BJ (cell line): ENCODE results near the gene DLG2. TPM values are rescaled to one million over a fixed set of nuclear protein-coding genes. Genes with fewer than 3 reads are reported as not detected.

ENCODE experiments used
- CTCF ChIA-PET: fragments of 350-600 bp; formaldehyde crosslinking; extraction: SDS; loops from one replicate; lab custom pipeline; 2021; ENCODE audit warnings: antibody characterized with exemption, inconsistent platforms; lab: Yijun Ruan, JAX
- POLR2A ChIA-PET: fragments of 300-600 bp; sonication (Branson Sonifier 250); formaldehyde crosslinking; extraction: SDS; loops from one replicate; lab custom pipeline; 2021; ENCODE audit warnings: antibody characterized with exemption; lab: Charles Lee
- DNase-seq: peaks from one replicate; pipeline ENCODE4 v3.0.0-alpha.2; 2011; ENCODE audit warnings: low read depth
- H3K27me3 ChIP-seq: 2 replicates; pipeline ENCODE4 v1.6.0; 2011; ENCODE audit warnings: low read length; ENCODE audit not compliant: control insufficient read depth, insufficient read depth
- H3K36me3 ChIP-seq: 2 replicates; pipeline ENCODE4 v1.5.1; 2011; ENCODE audit warnings: low read length; ENCODE audit not compliant: control insufficient read depth, insufficient read depth
- H3K4me3 ChIP-seq: 2 replicates; pipeline ENCODE4 v1.5.1; 2011; ENCODE audit warnings: low read depth, mild to moderate bottlenecking, control low read depth, low read length
- CTCF ChIP-seq: IDR thresholded peaks from 2 replicates; pipeline ENCODE4 v1.5.1; 2011; ENCODE audit warnings: low read depth, mild to moderate bottlenecking, control low read depth, inconsistent platforms, low read length, moderate library complexity; ENCODE audit not compliant: insufficient read depth
- polyA plus RNA-seq: library from polyadenylated mRNA; depleted of rRNA; stranded (reverse); fragments of >200 nt; gene quantifications from 2 replicates; pipeline ENCODE4 v1.2.3, GENCODE V29; 2011

The DLG2 gene
- polyA plus RNA-seq, 1 experiment = 0.28 TPM

DNA sequence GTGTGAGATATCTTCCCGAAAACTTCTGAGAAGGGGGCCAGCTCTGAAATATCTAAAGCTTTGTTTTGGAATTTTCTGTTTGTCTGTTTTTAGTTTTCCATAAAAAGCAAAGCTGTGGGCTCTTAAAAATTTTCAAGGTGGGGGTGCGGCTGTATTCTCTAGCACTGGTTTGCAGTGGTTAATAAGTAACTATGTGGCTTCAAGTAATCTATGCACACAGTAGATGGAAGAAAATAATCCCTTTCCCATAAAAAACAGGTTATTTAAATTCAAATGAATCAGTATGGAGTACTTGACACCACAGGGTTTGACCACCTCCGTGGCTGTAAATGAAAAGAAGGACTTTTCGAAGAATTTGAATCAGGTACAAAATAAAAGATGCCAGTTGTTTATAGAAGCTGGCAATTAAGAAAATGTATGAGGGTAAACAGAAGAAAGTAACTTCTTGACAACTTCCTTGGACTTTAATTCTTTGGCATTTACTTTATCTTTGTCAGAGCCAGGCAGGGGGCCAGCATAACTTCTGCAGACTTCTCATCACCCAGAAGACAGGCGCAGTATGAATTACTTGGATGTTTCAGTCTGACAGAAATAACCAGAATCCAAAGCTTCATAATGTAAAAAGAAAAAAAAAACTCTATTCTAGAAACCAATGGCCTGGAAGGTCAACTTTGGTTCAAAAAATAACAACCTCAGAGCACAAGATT, 981.0 kb downstream of the DLG2 start:
- no peak for DNase-seq
- no peak for TF ChIP-seq CTCF
- ChIA-PET CTCF (no interaction called here), POLR2A (no interaction called here)
- no peaks in the 10 kb centered on the region for H3K36me3 ChIP-seq
- H3K4me3 ChIP-seq = no peak overlapping the region
- H3K27me3 ChIP-seq = no peaks in the 10 kb centered on the region

DNA sequence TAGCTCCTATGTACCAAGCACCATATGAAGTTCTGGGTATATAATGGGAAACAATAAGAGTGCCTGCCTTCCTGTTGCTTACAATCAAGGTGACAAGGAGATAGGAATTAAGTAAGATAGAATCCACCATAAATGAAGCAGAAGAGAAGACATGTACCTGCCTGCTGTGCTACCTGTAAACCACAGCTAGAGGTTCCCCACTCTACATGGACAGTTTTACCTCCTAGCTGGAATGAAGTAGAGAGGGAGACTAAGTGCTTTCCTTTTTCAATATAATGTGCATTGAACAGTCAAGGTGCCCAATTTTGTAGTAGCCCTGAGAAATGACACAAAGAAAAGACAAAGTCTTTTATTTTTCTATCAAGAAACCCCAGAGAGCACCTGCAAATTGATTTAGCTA, 984.6 kb downstream of the DLG2 start:
- no peaks in the 10 kb centered on the region for H3K27me3 ChIP-seq
- ChIA-PET CTCF (interaction anchor here (0.6 to 1.9 kb wide), 2 partner anchors 11 to 907 kb away, joined by 3 read pairs; no protein-coding TSS in a partner anchor), POLR2A (no interaction called here)
- TF ChIP-seq CTCF = no peak
- DNase-seq = no peak
- H3K36me3 ChIP-seq = no peaks in the 10 kb centered on the region
- H3K4me3 ChIP-seq = no peak overlapping the region

DNA sequence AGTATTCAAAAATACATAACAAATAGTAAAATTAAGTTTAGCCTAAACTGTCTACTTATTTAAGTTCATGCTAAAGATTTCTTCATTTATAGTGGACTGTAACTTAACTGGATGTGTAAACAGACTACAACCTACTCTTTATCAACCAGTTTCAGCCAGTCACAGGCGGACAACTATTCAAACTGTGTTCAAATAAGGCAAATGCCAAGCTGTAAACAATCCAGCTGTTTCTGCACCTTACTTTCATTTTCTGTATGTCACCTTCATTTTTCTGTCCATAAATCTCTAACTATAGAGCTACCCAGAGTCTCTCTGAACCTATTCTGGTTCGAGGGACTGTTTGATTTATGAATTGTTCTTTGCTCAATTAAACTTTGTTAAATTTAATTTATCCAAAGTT, 992.8 kb downstream of the DLG2 start:
- DNase-seq = no peak
- CTCF ChIA-PET = no interaction called here

DNA sequence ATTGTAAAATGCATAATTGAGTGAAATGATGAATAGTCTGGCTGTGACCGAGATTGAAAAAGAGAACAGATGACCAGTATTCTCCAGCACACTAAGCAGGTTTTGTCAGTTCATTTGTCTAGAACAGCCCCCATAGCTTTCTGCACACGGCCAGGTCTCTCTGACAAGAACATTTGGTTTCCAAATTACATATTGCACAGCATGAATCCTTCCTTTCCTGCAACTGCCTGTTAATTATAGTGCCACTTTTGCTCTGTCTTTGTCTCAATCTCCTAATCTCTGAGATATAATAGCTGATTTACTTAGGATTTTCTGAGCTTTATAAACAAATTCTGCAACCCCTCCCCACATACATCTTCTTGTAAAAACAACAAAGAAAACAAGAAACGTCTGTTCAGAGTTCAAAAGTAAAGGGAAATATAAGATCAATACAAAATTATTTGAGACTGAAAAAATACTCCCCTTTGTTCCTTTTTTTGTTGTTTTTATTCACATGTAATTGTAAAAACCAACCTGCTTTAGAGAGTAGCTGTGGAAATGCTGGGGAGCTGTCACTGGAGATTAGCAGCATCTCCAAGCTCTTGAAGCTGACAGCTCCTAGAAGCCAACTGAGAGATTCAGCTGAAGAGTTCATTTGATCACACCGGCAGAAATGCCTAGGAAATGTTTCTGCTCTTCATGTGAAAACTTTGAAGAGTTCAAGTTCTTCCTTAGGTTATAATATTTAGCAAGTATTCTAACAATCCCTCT, 998.1 kb downstream of the DLG2 start:
- Histone ChIP-seq H3K36me3 (no peaks in the 10 kb centered on the region), H3K4me3 (no peak overlapping the region), H3K27me3 (no peaks in the 10 kb centered on the region)
- ChIA-PET POLR2A (no interaction called here), CTCF (no interaction called here)
- no peak for TF ChIP-seq CTCF
- no peak for DNase-seq

More for the DNA sequence above, 992.8 kb downstream of the DLG2 start:
- no peaks in the 10 kb centered on the region for H3K36me3 ChIP-seq
- H3K4me3 ChIP-seq = no peak overlapping the region
- POLR2A ChIA-PET = no interaction called here
- TF ChIP-seq CTCF = no peak
- no peaks in the 10 kb centered on the region for H3K27me3 ChIP-seq

DNA sequence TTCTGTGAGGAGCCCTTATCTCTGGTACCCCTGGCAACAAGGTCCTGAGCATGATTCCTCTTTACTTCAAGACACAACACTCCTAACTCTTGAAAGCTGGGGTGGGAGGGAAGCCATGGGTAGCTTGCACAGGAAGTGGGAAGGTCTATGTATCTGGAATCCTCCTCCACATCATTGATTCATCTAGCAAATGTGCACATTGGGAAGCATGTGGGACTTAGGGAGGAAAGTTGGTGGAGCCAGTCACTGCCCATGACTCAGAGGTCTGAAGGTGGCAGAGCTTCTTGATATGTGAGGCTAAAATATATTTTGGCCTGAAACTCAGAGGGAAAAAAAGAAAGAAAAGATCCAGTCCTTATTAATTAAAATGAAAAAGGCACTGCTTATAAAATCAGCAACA, 1000.9 kb downstream of the DLG2 start:
- DNase-seq = no peak
- CTCF ChIA-PET = interaction anchor here (0.9 kb wide), 1 partner anchor 27 kb away, joined by 3 read pairs; no protein-coding TSS in a partner anchor
- Histone ChIP-seq H3K4me3 (no peak overlapping the region), H3K27me3 (no peaks in the 10 kb centered on the region), H3K36me3 (no peaks in the 10 kb centered on the region)
- POLR2A ChIA-PET = no interaction called here
- no peak for TF ChIP-seq CTCF
